ENCODE results near the gene ZDBF2.
A peak's percentile ranks its signal among the peaks of the same experiment; 100 is the strongest.
"Not testable (repeated sequence)": the region's sequence is repeated elsewhere in the genome, so short reads cannot be mapped to it uniquely, and the experiment has no call there.

Gene ZDBF2

DNA sequence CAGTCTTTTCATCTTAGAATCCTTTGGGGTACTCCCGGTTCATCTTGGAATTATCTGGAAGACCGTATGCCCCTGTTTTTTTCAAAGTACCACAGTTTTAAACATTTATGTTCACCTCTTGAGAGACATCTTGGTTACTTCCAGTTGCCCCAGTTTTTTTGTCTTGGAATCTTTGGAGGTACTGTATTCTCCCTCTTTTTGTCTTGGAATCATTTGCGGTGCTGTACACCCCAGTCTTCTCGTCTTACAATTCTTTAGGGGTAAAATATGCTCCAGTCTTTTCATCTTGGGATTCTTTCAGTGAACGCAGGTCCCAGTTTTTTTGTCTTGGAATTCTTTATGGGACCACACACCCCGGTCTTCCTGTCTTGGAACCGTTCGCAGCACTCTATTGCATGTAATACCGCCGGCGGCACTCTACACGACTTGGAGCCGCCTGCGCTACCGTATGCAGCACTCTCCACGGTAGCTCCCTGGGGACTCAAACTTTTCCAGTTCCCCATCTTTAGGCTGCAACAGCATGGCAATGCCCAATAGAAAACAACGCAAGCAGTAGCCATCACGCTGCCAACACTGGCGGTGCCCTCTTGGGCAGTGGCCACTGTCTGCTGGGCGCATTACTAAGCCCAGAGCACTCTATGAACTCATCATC, 21.2 kb upstream of the ZDBF2 start:
- Histone ChIP-seq H3K27ac (ENCODE audit: insufficient read depth in 1 of 2, low read depth in 1 of 2, low read length in 2 of 2, poor library complexity in 1 of 2, severe bottlenecking in 2 of 2) (no peak overlapping the region), H3K36me3 (ENCODE audit: control insufficient read depth in 4 of 4, insufficient read depth in 4 of 4, low read length in 3 of 4) (no peaks in the 10 kb centered on the region), H3K4me3 (ENCODE audit: control insufficient read depth in 1 of 7, extremely low read depth in 1 of 7, insufficient read depth in 4 of 7, low read depth in 2 of 7, low read length in 6 of 7) (no peak overlapping the region), H3K4me1 (ENCODE audit: control extremely low read depth in 1 of 4, control insufficient read depth in 4 of 4, insufficient read depth in 4 of 4, low read length in 3 of 4) (peaks cover 0 to 6% (median under 1%) of the 10 kb centered on the region in 4 experiments), H3K27me3 (replicated peaks in 2 of 5; ENCODE audit: control insufficient read depth in 4 of 5, insufficient read depth in 5 of 5, low read length in 4 of 5) (peaks cover 11 to 90% (median 22%) of the 10 kb centered on the region in 5 experiments), H3K9me3 (ENCODE audit: control extremely low read depth in 1 of 5, control insufficient read depth in 4 of 5, insufficient read depth in 2 of 5, low read depth in 1 of 5, low read length in 4 of 5) (peaks cover 0 to 16% (median 11%) of the 10 kb centered on the region in 5 experiments)
- POLR2A ChIA-PET, result no interaction called here
- 63% methylated on average over 17 of the region's 20 CpGs for WGBS (ENCODE audit: insufficient coverage)
- CTCF ChIA-PET, result no interaction called here
- no peak for DNase-seq

DNA sequence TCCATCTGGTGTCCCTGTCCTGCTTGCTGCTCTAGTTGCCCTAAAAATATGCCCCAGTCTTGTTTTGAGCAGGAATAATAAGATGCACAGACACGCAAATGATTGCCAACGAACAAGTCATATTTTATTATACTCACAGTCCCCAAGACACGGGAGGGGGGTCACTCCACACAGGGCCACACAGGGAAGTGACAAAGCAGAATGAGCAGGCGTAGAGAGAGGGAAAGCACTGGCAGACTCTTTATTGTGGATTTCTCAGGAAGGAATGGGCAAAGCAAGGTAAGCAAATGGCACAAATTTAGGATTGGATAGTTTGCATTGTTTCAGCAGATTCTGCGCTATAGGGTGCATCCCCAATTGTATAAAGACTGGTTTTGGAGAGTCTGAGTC, 20.7 kb upstream of the ZDBF2 start:
- POLR2A ChIA-PET, result no interaction called here
- peaks cover 12 to 89% (median 24%) of the 10 kb centered on the region in 5 experiments for H3K27me3 ChIP-seq (replicated peaks in 2 of 5; ENCODE audit: control insufficient read depth in 4 of 5, insufficient read depth in 5 of 5, low read length in 4 of 5)
- WGBS (ENCODE audit: insufficient coverage), result 0% methylated on average over 1 of the region's 5 CpGs

DNA sequence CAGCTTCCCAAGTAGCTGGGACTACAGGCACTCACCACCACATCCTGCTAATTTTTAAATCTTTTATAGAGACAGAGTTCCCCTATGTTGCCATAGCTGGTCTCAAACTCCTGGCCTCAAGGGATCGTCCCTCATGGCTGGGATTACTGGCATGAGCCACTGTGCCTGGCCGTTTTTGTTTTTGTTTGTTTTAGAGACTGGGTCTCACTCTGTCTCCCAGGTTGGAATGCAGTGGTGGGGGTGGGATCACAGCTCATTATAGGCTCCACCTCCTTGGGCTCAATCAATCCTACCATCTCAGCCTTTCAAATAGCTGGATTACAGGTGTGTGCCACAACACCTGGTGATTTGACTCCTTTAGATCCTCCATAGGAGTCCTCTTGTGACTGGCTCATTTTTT, 19.5 kb upstream of the ZDBF2 start:
- WGBS (ENCODE audit: insufficient coverage), result no CpG with 5 or more reads among the region's 2 CpGs
- Histone ChIP-seq H3K4me1 (ENCODE audit: control extremely low read depth in 1 of 4, control insufficient read depth in 4 of 4, insufficient read depth in 4 of 4, low read length in 3 of 4) (peaks cover 0 to 7% (median 3%) of the 10 kb centered on the region in 4 experiments), H3K4me3 (ENCODE audit: control insufficient read depth in 1 of 7, extremely low read depth in 1 of 7, insufficient read depth in 4 of 7, low read depth in 2 of 7, low read length in 6 of 7) (no peak overlapping the region), H3K27me3 (replicated peaks in 2 of 5; ENCODE audit: control insufficient read depth in 4 of 5, insufficient read depth in 5 of 5, low read length in 4 of 5) (peaks cover 13 to 89% (median 32%) of the 10 kb centered on the region in 5 experiments), H3K27ac (ENCODE audit: insufficient read depth in 1 of 2, low read depth in 1 of 2, low read length in 2 of 2, poor library complexity in 1 of 2, severe bottlenecking in 2 of 2) (no peak overlapping the region), H3K36me3 (ENCODE audit: control insufficient read depth in 4 of 4, insufficient read depth in 4 of 4, low read length in 3 of 4) (no peaks in the 10 kb centered on the region), H3K9me3 (ENCODE audit: control extremely low read depth in 1 of 5, control insufficient read depth in 4 of 5, insufficient read depth in 2 of 5, low read depth in 1 of 5, low read length in 4 of 5) (peaks cover 0 to 16% (median 9%) of the 10 kb centered on the region in 5 experiments)
- POLR2A ChIA-PET, result no interaction called here
- CTCF ChIA-PET, result interaction anchor here (1.5 kb wide), 2 partner anchors 12 to 91 kb away, joined by 4 read pairs; no protein-coding TSS in a partner anchor
- DNase-seq, result no peak

More for the DNA sequence above, 20.7 kb upstream of the ZDBF2 start:
- Histone ChIP-seq H3K27ac (ENCODE audit: insufficient read depth in 1 of 2, low read depth in 1 of 2, low read length in 2 of 2, poor library complexity in 1 of 2, severe bottlenecking in 2 of 2) (no peak overlapping the region), H3K4me1 (ENCODE audit: control extremely low read depth in 1 of 4, control insufficient read depth in 4 of 4, insufficient read depth in 4 of 4, low read length in 3 of 4) (peaks cover 0 to 6% (median under 1%) of the 10 kb centered on the region in 4 experiments), H3K4me3 (ENCODE audit: control insufficient read depth in 1 of 7, extremely low read depth in 1 of 7, insufficient read depth in 4 of 7, low read depth in 2 of 7, low read length in 6 of 7) (no peak overlapping the region), H3K9me3 (ENCODE audit: control extremely low read depth in 1 of 5, control insufficient read depth in 4 of 5, insufficient read depth in 2 of 5, low read depth in 1 of 5, low read length in 4 of 5) (peaks cover 0 to 16% (median 11%) of the 10 kb centered on the region in 5 experiments), H3K36me3 (ENCODE audit: control insufficient read depth in 4 of 4, insufficient read depth in 4 of 4, low read length in 3 of 4) (no peaks in the 10 kb centered on the region)
- CTCF ChIA-PET, result no interaction called here
- peak in 2 of 3 donors; percentile 51 to 54 for DNase-seq

DNA sequence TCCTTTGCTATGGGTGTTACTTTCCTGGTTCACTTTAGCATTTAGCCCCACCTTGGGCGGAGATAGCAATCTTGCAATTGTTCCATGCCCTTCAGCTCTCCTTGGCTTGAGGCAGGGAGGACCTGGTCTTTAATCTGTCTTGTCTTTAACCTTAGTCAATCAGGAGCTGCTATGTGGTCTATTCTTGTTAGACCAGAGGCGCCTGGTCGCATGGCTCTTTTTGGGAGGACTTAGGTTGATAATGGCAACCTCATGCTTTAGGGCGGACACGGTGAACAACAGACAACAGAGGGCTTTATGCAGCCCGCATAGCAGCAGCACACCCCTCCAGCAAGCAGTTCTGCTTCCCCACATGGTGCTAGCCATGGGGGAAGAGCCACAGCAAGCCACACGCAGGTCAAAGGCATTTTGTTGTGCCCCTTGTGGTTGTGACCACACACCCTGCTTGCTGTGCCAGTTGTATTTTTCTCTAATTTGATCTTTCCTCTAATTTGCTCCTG, 17.7 kb upstream of the ZDBF2 start:
- H3K27me3 ChIP-seq (replicated peaks in 2 of 5; ENCODE audit: control insufficient read depth in 4 of 5, insufficient read depth in 5 of 5, low read length in 4 of 5), result peaks cover 16 to 95% (median 44%) of the 10 kb centered on the region in 5 experiments
- DNase-seq, result no peak
- H3K4me3 ChIP-seq (ENCODE audit: control insufficient read depth in 1 of 7, extremely low read depth in 1 of 7, insufficient read depth in 4 of 7, low read depth in 2 of 7, low read length in 6 of 7), result no peak overlapping the region
- no peaks in the 10 kb centered on the region for H3K36me3 ChIP-seq (ENCODE audit: control insufficient read depth in 4 of 4, insufficient read depth in 4 of 4, low read length in 3 of 4)
- peaks cover 0 to 13% (median 6%) of the 10 kb centered on the region in 5 experiments for H3K9me3 ChIP-seq (ENCODE audit: control extremely low read depth in 1 of 5, control insufficient read depth in 4 of 5, insufficient read depth in 2 of 5, low read depth in 1 of 5, low read length in 4 of 5)
- peaks cover 0 to 7% (median 3%) of the 10 kb centered on the region in 4 experiments for H3K4me1 ChIP-seq (ENCODE audit: control extremely low read depth in 1 of 4, control insufficient read depth in 4 of 4, insufficient read depth in 4 of 4, low read length in 3 of 4)
- 44% methylated on average over 7 of the region's 7 CpGs for WGBS (ENCODE audit: insufficient coverage)
- CTCF ChIA-PET, result interaction anchor here (0.9 to 1.1 kb wide), 2 partner anchors 10 to 95 kb away, joined by 3 read pairs; no protein-coding TSS in a partner anchor
- POLR2A ChIA-PET, result no interaction called here
- H3K27ac ChIP-seq (ENCODE audit: insufficient read depth in 1 of 2, low read depth in 1 of 2, low read length in 2 of 2, poor library complexity in 1 of 2, severe bottlenecking in 2 of 2), result no peak overlapping the region

DNA sequence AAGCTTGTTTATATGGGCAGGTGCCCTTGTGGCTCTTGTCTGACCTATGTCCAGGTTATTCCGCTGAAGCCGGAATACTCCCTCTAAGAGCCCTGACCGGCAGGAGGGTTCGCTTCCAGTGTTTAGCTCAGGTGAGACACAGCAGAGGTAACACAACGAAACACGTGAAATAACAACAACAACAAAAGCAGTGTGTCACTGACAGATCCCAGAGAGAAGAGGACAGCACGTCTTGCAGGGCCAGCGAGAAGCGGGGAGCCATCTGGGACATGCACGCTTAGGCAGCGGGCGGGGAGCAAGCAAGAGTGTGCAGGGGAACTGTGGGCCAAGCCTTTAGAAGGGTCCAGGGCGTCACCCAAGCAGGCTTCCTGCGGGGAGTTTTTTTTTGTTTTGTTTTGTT, 17.1 kb upstream of the ZDBF2 start:
- ChIA-PET POLR2A (no interaction called here), CTCF (interaction anchor here (0.9 to 2.9 kb wide), 2 partner anchors 11 to 16 kb away, joined by 3 to 8 read pairs; partner anchors contain the start of gene ZDBF2)
- Histone ChIP-seq H3K27ac (ENCODE audit: insufficient read depth in 1 of 2, low read depth in 1 of 2, low read length in 2 of 2, poor library complexity in 1 of 2, severe bottlenecking in 2 of 2) (no peak overlapping the region), H3K4me3 (ENCODE audit: control insufficient read depth in 1 of 7, extremely low read depth in 1 of 7, insufficient read depth in 4 of 7, low read depth in 2 of 7, low read length in 6 of 7) (no peak overlapping the region), H3K36me3 (ENCODE audit: control insufficient read depth in 4 of 4, insufficient read depth in 4 of 4, low read length in 3 of 4) (no peaks in the 10 kb centered on the region), H3K27me3 (replicated peaks in 2 of 5; ENCODE audit: control insufficient read depth in 4 of 5, insufficient read depth in 5 of 5, low read length in 4 of 5) (peaks cover 15 to 95% (median 48%) of the 10 kb centered on the region in 5 experiments), H3K4me1 (ENCODE audit: control extremely low read depth in 1 of 4, control insufficient read depth in 4 of 4, insufficient read depth in 4 of 4, low read length in 3 of 4) (peaks cover 0 to 7% (median 3%) of the 10 kb centered on the region in 4 experiments), H3K9me3 (ENCODE audit: control extremely low read depth in 1 of 5, control insufficient read depth in 4 of 5, insufficient read depth in 2 of 5, low read depth in 1 of 5, low read length in 4 of 5) (peaks cover 0 to 12% (median 6%) of the 10 kb centered on the region in 5 experiments)
- 68% methylated on average over 10 of the region's 14 CpGs for WGBS (ENCODE audit: insufficient coverage)
- DNase-seq, result no peak

- no peak for DNase-seq
- no peak overlapping the region for H3K4me3 ChIP-seq (ENCODE audit: control insufficient read depth in 1 of 7, extremely low read depth in 1 of 7, insufficient read depth in 4 of 7, low read depth in 2 of 7, low read length in 6 of 7)
- ChIA-PET CTCF (interaction anchor here (2.9 kb wide), 1 partner anchor 15 kb away, joined by 8 read pairs; the partner anchor contains the start of gene ZDBF2), POLR2A (no interaction called here)
- H3K36me3 ChIP-seq (ENCODE audit: control insufficient read depth in 4 of 4, insufficient read depth in 4 of 4, low read length in 3 of 4), result no peaks in the 10 kb centered on the region
- WGBS (ENCODE audit: insufficient coverage), result 48% methylated on average over 4 of the region's 7 CpGs
- peaks cover 0 to 7% (median 4%) of the 10 kb centered on the region in 5 experiments for H3K9me3 ChIP-seq (ENCODE audit: control extremely low read depth in 1 of 5, control insufficient read depth in 4 of 5, insufficient read depth in 2 of 5, low read depth in 1 of 5, low read length in 4 of 5)
- peaks cover 0 to 7% (median 3%) of the 10 kb centered on the region in 4 experiments for H3K4me1 ChIP-seq (ENCODE audit: control extremely low read depth in 1 of 4, control insufficient read depth in 4 of 4, insufficient read depth in 4 of 4, low read length in 3 of 4)
- peaks cover 20 to 95% (median 53%) of the 10 kb centered on the region in 5 experiments for H3K27me3 ChIP-seq (replicated peaks in 2 of 5; ENCODE audit: control insufficient read depth in 4 of 5, insufficient read depth in 5 of 5, low read length in 4 of 5)
- no peak overlapping the region for H3K27ac ChIP-seq (ENCODE audit: insufficient read depth in 1 of 2, low read depth in 1 of 2, low read length in 2 of 2, poor library complexity in 1 of 2, severe bottlenecking in 2 of 2)
Measured at GRCh38 chr2:206257861-206258260, 16.6 kb upstream of the ZDBF2 start.

GRCh38 chr2:206258615-206259014, 15.8 kb upstream of the ZDBF2 start:
- H3K4me3 ChIP-seq (ENCODE audit: control insufficient read depth in 1 of 7, extremely low read depth in 1 of 7, insufficient read depth in 4 of 7, low read depth in 2 of 7, low read length in 6 of 7); H3K4me1 ChIP-seq (ENCODE audit: control extremely low read depth in 1 of 4, control insufficient read depth in 4 of 4, insufficient read depth in 4 of 4, low read length in 3 of 4); H3K27ac ChIP-seq (ENCODE audit: insufficient read depth in 1 of 2, low read depth in 1 of 2, low read length in 2 of 2, poor library complexity in 1 of 2, severe bottlenecking in 2 of 2); DNase-seq; H3K36me3 ChIP-seq (ENCODE audit: control insufficient read depth in 4 of 4, insufficient read depth in 4 of 4, low read length in 3 of 4); H3K9me3 ChIP-seq (ENCODE audit: control extremely low read depth in 1 of 5, control insufficient read depth in 4 of 5, insufficient read depth in 2 of 5, low read depth in 1 of 5, low read length in 4 of 5); POLR2A ChIA-PET: not testable (repeated sequence)
- WGBS (ENCODE audit: insufficient coverage), result 68% methylated on average over 5 of the region's 8 CpGs
- H3K27me3 ChIP-seq (replicated peaks in 2 of 5; ENCODE audit: control insufficient read depth in 4 of 5, insufficient read depth in 5 of 5, low read length in 4 of 5), result peaks cover 25 to 95% (median 56%) of the 10 kb centered on the region in 5 experiments
- CTCF ChIA-PET, result interaction anchor here (0.6 to 2.9 kb wide), 4 partner anchors 15 to 132 kb away, joined by 4 to 10 read pairs (median 6); partner anchors contain the start of gene ZDBF2
